Endothelial cell of umbilical vein (primary cell): ENCODE results near the gene KLHL34. TPM values are rescaled to one million over a fixed set of nuclear protein-coding genes. Genes with fewer than 3 reads are reported as not detected.

Source experiments
- BruUV-seq: library from RNA; stranded (reverse); fragments of 400-500 nt; replicated peaks from 2 replicates; lab custom pipeline; 2021; lab: Mats Ljungman, UMichigan
- CTCF ChIA-PET: fragments of 300-600, 350-600 bp; sonication (Branson Sonifier 250); formaldehyde crosslinking; loops from one replicate; lab custom pipeline; 2021; ENCODE audit warnings: antibody characterized with exemption, inconsistent platforms; lab: Charles Lee
- POLR2A ChIA-PET: fragments of 300-600, 350-600 bp; sonication (Branson Sonifier 250); formaldehyde crosslinking; loops from one replicate; lab custom pipeline; 2021; ENCODE audit warnings: antibody characterized with exemption, inconsistent platforms; lab: Charles Lee
- DNase-seq: peaks from one replicate; pipeline ENCODE4 v3.0.0-alpha.2; 2011; ENCODE audit warnings: low read depth, low spot score
- FAIRE-seq: peaks from 2 replicates; lab custom pipeline; 2011; peaks lifted over from hg19 to GRCh38; lab: Jason Lieb, UNC
- H2AFZ ChIP-seq: 2 replicates; pipeline ENCODE4 v1.6.0; 2012; ENCODE audit warnings: low read depth, low read length, control low read depth, inconsistent platforms
- H3K27ac ChIP-seq: 2 replicates; pipeline ENCODE4 v1.5.1; 2011; ENCODE audit warnings: low read depth, mild to moderate bottlenecking, control low read depth, low read length, moderate library complexity; ENCODE audit not compliant: insufficient read depth
- H3K27me3 ChIP-seq, 2 experiments: 2 replicates each; pipeline versions ENCODE4 v1.6.0 to v1.6.1; 2011; ENCODE audit warnings: low read length in 2 of 2, mixed read lengths in 1 of 2; ENCODE audit not compliant: control insufficient read depth in 2 of 2, insufficient read depth in 2 of 2
- H3K36me3 ChIP-seq, 2 experiments: 2 replicates in 1 of 2; 3 replicates in 1 of 2; pipeline ENCODE4 v1.5.1; 2011; ENCODE audit warnings: low read length in 2 of 2, mild to moderate bottlenecking in 1 of 2, moderate library complexity in 1 of 2; ENCODE audit not compliant: control insufficient read depth in 2 of 2, insufficient read depth in 2 of 2; ENCODE audit errors: extremely low read depth in 1 of 2
- H3K4me1 ChIP-seq: 3 replicates; pipeline ENCODE4 v1.5.1; 2011; ENCODE audit warnings: mild to moderate bottlenecking, low read length; ENCODE audit not compliant: control insufficient read depth, insufficient read depth; ENCODE audit errors: extremely low read depth
- H3K4me2 ChIP-seq: 2 replicates; pipeline ENCODE4 v1.6.1; 2011; ENCODE audit warnings: low read length, control low read depth, mixed read lengths; ENCODE audit not compliant: insufficient read depth
- H3K4me3 ChIP-seq, 3 experiments: fragments of 200-600 bp in 1 of 3; sonication (generic), shearing (Covaris generic) in 1 of 3; replicated peaks in 1 of 3; 2 replicates each; pipeline ENCODE4 v1.5.1; 2011 to 2016; ENCODE audit warnings: control low read depth in 3 of 3, low read length in 3 of 3, mild to moderate bottlenecking in 2 of 3, inconsistent platforms in 1 of 3, low read depth in 1 of 3, moderate library complexity in 1 of 3; ENCODE audit not compliant: insufficient read depth in 1 of 3
- H3K79me2 ChIP-seq: 2 replicates; pipeline ENCODE4 v1.6.0; 2012; ENCODE audit warnings: low read length, inconsistent platforms; ENCODE audit not compliant: control insufficient read depth, insufficient read depth
- H3K9ac ChIP-seq: replicated peaks from 2 replicates; pipeline ENCODE3; 2011; ENCODE audit warnings: low read length, control low read depth; ENCODE audit not compliant: insufficient read depth; ENCODE audit errors: extremely low read depth
- H3K9me1 ChIP-seq: replicated peaks from 3 replicates; pipeline ENCODE4 v1.6.0; 2011; ENCODE audit warnings: mild to moderate bottlenecking, low read length; ENCODE audit not compliant: control insufficient read depth, insufficient read depth; ENCODE audit errors: extremely low read depth
- H3K9me3 ChIP-seq: replicated peaks from 2 replicates; pipeline ENCODE4 v1.5.1; 2012; ENCODE audit warnings: low read length, inconsistent platforms; ENCODE audit not compliant: control insufficient read depth, insufficient read depth
- H4K20me1 ChIP-seq: replicated peaks from 2 replicates; pipeline ENCODE3; 2011; ENCODE audit warnings: mild to moderate bottlenecking, low read length; ENCODE audit not compliant: control insufficient read depth, insufficient read depth; ENCODE audit errors: extremely low read depth
- EZH2 ChIP-seq: IDR thresholded peaks from 2 replicates; pipeline ENCODE4 v1.6.1; 2012; ENCODE audit warnings: borderline replicate concordance, low read depth, mild to moderate bottlenecking, moderate library complexity, low read length, inconsistent platforms; ENCODE audit not compliant: severe bottlenecking
- FOS ChIP-seq: IDR thresholded peaks from 2 replicates; pipeline ENCODE4 v1.6.1; 2011; ENCODE audit warnings: mild to moderate bottlenecking, low read length, moderate library complexity, borderline replicate concordance; ENCODE audit not compliant: insufficient read depth
- GATA2 ChIP-seq: IDR thresholded peaks from 2 replicates; pipeline ENCODE4 v1.7.0; 2011; ENCODE audit warnings: low read depth, mild to moderate bottlenecking, moderate library complexity, mixed read lengths, low read length; ENCODE audit not compliant: insufficient read length, insufficient read depth
- JUN ChIP-seq: IDR thresholded peaks from 2 replicates; pipeline ENCODE4 v1.6.1; 2011; ENCODE audit warnings: borderline replicate concordance, low read depth; ENCODE audit not compliant: insufficient read length, insufficient read depth
- POLR2A ChIP-seq: IDR thresholded peaks from 2 replicates; pipeline ENCODE4 v1.6.1; 2012; ENCODE audit warnings: low read depth, mild to moderate bottlenecking, control low read depth, low read length
- POLR2AphosphoS5 ChIP-seq: IDR thresholded peaks from 2 replicates; pipeline ENCODE4 v1.6.1; 2012; ENCODE audit warnings: low read depth, mild to moderate bottlenecking, control low read depth, low read length, moderate library complexity; ENCODE audit not compliant: insufficient read depth
- dilution Hi-C: fragments of 300-500 bp; cut with MboI; formaldehyde crosslinking; loops from one replicate; pipeline ENCODE4 v1.15.0; 2019; ENCODE audit warnings: low sequenced_read_pairs; ENCODE audit not compliant: extremely low pct_ligation_motif_present
- intact Hi-C: fragments of 100-400 bp; cut with micrococcal nuclease; formaldehyde crosslinking; loops from one replicate; pipeline ENCODE4 v1.10.0; 2022
- polyA plus RNA-seq, 4 experiments: library from polyadenylated mRNA; depleted of rRNA in 3 of 4; stranded (reverse) in 3 of 4; unstranded in 1 of 4; fragments of >200 nt; gene quantifications; 2 replicates each; pipeline versions ENCODE4 v1.2.1 to v1.2.3, GENCODE V29; 2011 to 2012; ENCODE audit warnings: missing spikeins in 1 of 4
- total RNA-seq: library from RNA; stranded (reverse); gene quantifications from 2 replicates; pipeline ENCODE4 v1.2.3, GENCODE V29; 2021
- TF ChIP-seq, protein P1 (sequence below), 2 donors: IDR thresholded peaks; 1 replicate in 1 of 2; 2 replicates in 1 of 2; pipeline ENCODE4 v1.5.1; 2011; ENCODE audit warnings: low read length in 2 of 2, mild to moderate bottlenecking in 2 of 2, moderate library complexity in 2 of 2, control low read depth in 1 of 2, inconsistent platforms in 1 of 2, low read depth in 1 of 2; ENCODE audit not compliant: insufficient read depth in 1 of 2; ENCODE audit errors: extremely low read depth in 1 of 2

The KLHL34 gene
- total and polyA plus RNA-seq, 2 donors (not counting 3 experiments of a cell fraction or from before 2014, with no cell fraction given), result 0.09 TPM; not detected in 1

DNA sequence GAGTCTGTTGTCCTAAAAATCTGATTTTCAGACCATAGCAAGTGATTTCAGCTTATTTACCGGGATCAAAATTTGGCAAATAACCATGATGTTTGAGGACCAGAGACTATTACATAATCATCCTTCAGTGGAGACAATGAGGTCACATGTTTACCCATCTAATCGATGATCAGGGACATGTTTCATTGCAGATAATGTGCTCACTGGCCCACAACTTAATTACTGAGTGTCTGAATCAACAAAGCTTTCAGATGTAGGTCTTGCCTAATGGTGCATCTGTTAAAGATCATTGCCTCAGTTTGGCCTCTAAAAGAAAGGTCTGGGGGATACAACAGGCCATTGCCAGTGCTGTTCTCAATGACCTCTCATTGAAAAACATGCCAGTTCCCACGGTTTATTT lies 42.8 kb upstream of the KLHL34 start:
- TF ChIP-seq POLR2A (no peak), GATA2 (no peak), FOS (no peak), POLR2AphosphoS5 (no peak), JUN (no peak), EZH2 (no peak)
- TF ChIP-seq, protein P1, sequence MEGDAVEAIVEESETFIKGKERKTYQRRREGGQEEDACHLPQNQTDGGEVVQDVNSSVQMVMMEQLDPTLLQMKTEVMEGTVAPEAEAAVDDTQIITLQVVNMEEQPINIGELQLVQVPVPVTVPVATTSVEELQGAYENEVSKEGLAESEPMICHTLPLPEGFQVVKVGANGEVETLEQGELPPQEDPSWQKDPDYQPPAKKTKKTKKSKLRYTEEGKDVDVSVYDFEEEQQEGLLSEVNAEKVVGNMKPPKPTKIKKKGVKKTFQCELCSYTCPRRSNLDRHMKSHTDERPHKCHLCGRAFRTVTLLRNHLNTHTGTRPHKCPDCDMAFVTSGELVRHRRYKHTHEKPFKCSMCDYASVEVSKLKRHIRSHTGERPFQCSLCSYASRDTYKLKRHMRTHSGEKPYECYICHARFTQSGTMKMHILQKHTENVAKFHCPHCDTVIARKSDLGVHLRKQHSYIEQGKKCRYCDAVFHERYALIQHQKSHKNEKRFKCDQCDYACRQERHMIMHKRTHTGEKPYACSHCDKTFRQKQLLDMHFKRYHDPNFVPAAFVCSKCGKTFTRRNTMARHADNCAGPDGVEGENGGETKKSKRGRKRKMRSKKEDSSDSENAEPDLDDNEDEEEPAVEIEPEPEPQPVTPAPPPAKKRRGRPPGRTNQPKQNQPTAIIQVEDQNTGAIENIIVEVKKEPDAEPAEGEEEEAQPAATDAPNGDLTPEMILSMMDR (IDR thresholded peaks at IDR 0.05; ENCODE audit: extremely low read depth in 1 of 2, insufficient read depth in 1 of 2, low read depth in 1 of 2, low read length in 2 of 2), result no peak
- H3K4me1 ChIP-seq, result no peaks in the 10 kb centered on the region
- H4K20me1 ChIP-seq, result no peaks in the 10 kb centered on the region
- POLR2A ChIA-PET, result no interaction called here
- H3K4me2 ChIP-seq, result no peak overlapping the region
- dilution Hi-C loops (no loop called here), intact Hi-C loops (no loop called here)
- FAIRE-seq (no peak), DNase-seq (no peak)
- H3K9ac ChIP-seq, result no peak overlapping the region
- no peaks in the 10 kb centered on the region for H3K36me3 ChIP-seq
- no peaks in the 10 kb centered on the region for H3K9me1 ChIP-seq
- no peaks in the 10 kb centered on the region for H3K27me3 ChIP-seq
- no peak overlapping the region for H3K4me3 ChIP-seq
- no peak overlapping the region for H3K27ac ChIP-seq
- no peak overlapping the region for H2AFZ ChIP-seq
- CTCF ChIA-PET, result no interaction called here
- no TSS peak for BruUV-seq
- no peaks in the 10 kb centered on the region for H3K79me2 ChIP-seq
- no peaks in the 10 kb centered on the region for H3K9me3 ChIP-seq
